GM18873 (cell line): ENCODE results near the gene MIER2.

Experiments
- ATAC-seq: cut with Tn5 transposase; IDR thresholded peaks from one replicate; pipeline ENCODE4 v1.9.1; 2021; ENCODE audit warnings: mild to moderate bottlenecking, moderate library complexity, moderate number of reproducible peaks; ENCODE audit not compliant: unreplicated experiment, low FRiP score

The MIER2 gene

GRCh38 chr19:378706-379105 is 34.1 kb upstream of the MIER2 start:
- no peak for ATAC-seq

GRCh38 chr19:377801-378581 is 33.4 kb upstream of the MIER2 start:
- no peak for ATAC-seq

GRCh38 chr19:376111-376470 is 31.5 kb upstream of the MIER2 start:
- ATAC-seq = no peak

GRCh38 chr19:375395-376110 is 31.0 kb upstream of the MIER2 start:
- ATAC-seq = no peak

GRCh38 chr19:374886-375235 is 30.3 kb upstream of the MIER2 start:
- ATAC-seq = no peak

- ATAC-seq = no peak
Measured at GRCh38 chr19:374183-374885, 29.7 kb upstream of the MIER2 start.

- ATAC-seq = no peak
Measured at GRCh38 chr19:373391-374182, 29.0 kb upstream of the MIER2 start.

- no peak for ATAC-seq
Measured at GRCh38 chr19:372306-372890, 27.8 kb upstream of the MIER2 start.

- ATAC-seq = no peak
Measured at GRCh38 chr19:371501-372168, 27.0 kb upstream of the MIER2 start.

- ATAC-seq = no peak
Measured at GRCh38 chr19:370641-371330, 26.2 kb upstream of the MIER2 start.

GRCh38 chr19:369876-370275 is 25.3 kb upstream of the MIER2 start:
- ATAC-seq = no peak

- ATAC-seq = no peak
Measured at GRCh38 chr19:369256-369655, 24.7 kb upstream of the MIER2 start.

- no peak for ATAC-seq
Measured at GRCh38 chr19:368630-369024, 24.0 kb upstream of the MIER2 start.

GRCh38 chr19:367963-368629 is 23.5 kb upstream of the MIER2 start:
- no peak for ATAC-seq

GRCh38 chr19:367561-367960 is 23.0 kb upstream of the MIER2 start:
- ATAC-seq = no peak

- no peak for ATAC-seq
Measured at GRCh38 chr19:366951-367350, 22.4 kb upstream of the MIER2 start.

GRCh38 chr19:366205-366783 is 21.7 kb upstream of the MIER2 start:
- no peak for ATAC-seq

GRCh38 chr19:364496-365287 is 20.1 kb upstream of the MIER2 start:
- ATAC-seq = no peak
